DMS79 treated with DMSO at 0.1 percent for 48 hours (cell line): ENCODE measurements around the gene CDK3.

Source experiments
- DNase-seq: peaks from one replicate; lab custom pipeline; 2025; lab: John Stamatoyannopoulos, UW

The CDK3 gene

GRCh38 chr17:75991396-75991795, 9.3 kb upstream of the CDK3 start:
- no peak for DNase-seq

GRCh38 chr17:75994802-75995370, 5.8 kb upstream of the CDK3 start:
- no peak for DNase-seq

GRCh38 chr17:75995385-75995925, 5.2 kb upstream of the CDK3 start:
- DNase-seq = no peak

- no peak for DNase-seq
Observed at GRCh38 chr17:75996665-75997590, 3.7 kb upstream of the CDK3 start.

- no peak for DNase-seq
Observed at GRCh38 chr17:75998327-75998795, 2.3 kb upstream of the CDK3 start.

- no peak for DNase-seq
Observed at GRCh38 chr17:76000016-76000754, 470 bp upstream of the CDK3 start.

GRCh38 chr17:76002100-76002499, 1.4 kb downstream of the CDK3 start:
- DNase-seq = no peak

GRCh38 chr17:76003915-76004314, 3.3 kb downstream of the CDK3 start:
- no peak for DNase-seq

- DNase-seq = no peak
Observed at GRCh38 chr17:76004750-76005262, 4.2 kb downstream of the CDK3 start.

- peak; percentile 50 for DNase-seq
Observed at GRCh38 chr17:76005263-76006149, 4.9 kb downstream of the CDK3 start.

GRCh38 chr17:76007131-76007849, 6.6 kb downstream of the CDK3 start:
- DNase-seq = no peak

GRCh38 chr17:76007850-76008165, 7.2 kb downstream of the CDK3 start:
- no peak for DNase-seq

- no peak for DNase-seq
Observed at GRCh38 chr17:76008208-76008607, 7.6 kb downstream of the CDK3 start.

GRCh38 chr17:76008630-76009425, 8.2 kb downstream of the CDK3 start:
- DNase-seq = no peak

- no peak for DNase-seq
Observed at GRCh38 chr17:76009447-76009846, 8.8 kb downstream of the CDK3 start.

GRCh38 chr17:76009969-76010661, 9.5 kb downstream of the CDK3 start:
- no peak for DNase-seq

- no peak for DNase-seq
Observed at GRCh38 chr17:76011951-76012350, 11.3 kb downstream of the CDK3 start.

- no peak for DNase-seq
Observed at GRCh38 chr17:76013377-76013932, 12.8 kb downstream of the CDK3 start.
